Activated T-cell treated with anti-CD3 and anti-CD28 coated beads, Interleukin-2, amount 50 U/mL, for 48 hours (primary cell): Measurements from ENCODE around the gene RPL6.

Experiments used
- DNase-seq, 2 experiments: peaks; one replicate each; pipeline ENCODE4 v3.0.0-alpha.2; 2020

Gene RPL6

GRCh38 chr12:112375105-112375504 lies 34.3 kb downstream of the RPL6 start:
- no peak for DNase-seq

GRCh38 chr12:112374166-112374740 lies 35.2 kb downstream of the RPL6 start:
- DNase-seq, result no peak

DNA sequence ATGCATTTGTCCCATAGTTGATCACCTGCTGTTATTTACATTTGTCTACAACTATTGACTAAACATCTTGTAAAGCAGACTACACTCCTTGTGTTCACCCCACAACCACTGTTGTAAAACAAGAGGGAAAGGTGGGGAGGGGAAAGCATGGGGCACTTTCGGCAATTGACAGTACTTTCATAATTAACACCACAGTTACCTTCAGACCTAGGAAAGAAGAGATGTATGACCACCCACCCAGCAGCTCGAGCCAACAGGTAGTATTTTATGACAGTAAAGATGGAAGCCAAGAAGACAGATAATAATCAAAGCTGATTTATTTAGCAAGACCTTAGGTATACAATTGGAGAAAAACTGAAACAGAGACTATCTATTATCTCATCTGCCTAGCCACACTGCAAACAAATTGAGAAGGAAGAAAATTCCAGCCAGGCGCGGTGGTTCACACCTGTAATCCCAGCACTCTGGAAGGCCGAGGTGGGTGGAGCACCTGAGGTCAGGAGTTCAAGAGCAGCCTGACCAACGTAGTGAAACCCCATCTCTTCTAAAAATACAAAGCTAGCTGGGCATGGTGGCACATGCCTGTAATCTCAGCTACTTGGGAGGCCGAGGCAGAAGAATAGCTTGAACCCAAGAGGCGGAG lies 38.4 kb downstream of the RPL6 start:
- no peak for DNase-seq

DNA sequence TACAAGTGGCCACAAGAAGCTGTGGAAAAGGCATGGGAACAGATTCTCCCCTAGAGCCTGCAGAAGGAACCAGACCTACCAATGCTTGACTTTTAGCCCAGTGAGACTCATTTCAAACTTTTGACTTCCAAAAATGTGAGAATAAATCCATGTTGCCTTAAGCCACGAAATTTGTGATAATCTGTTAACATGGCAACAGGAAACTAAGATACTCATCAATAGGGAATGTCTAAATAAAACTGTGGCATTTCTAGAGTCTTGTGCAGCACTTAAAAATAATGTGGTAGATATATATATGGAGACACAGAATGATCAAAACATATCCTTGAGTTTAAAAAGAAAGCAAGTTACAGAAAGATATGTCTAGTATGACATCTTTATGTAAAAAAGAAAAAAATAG lies 39.2 kb downstream of the RPL6 start:
- DNase-seq, result no peak

- no peak for DNase-seq
These were observed 40.5 kb downstream of the RPL6 start for GRCh38 chr12:112368856-112369255.

GRCh38 chr12:112367965-112368364 lies 41.4 kb downstream of the RPL6 start:
- DNase-seq, result no peak

- DNase-seq, result no peak
These were observed 47.1 kb downstream of the RPL6 start for GRCh38 chr12:112362310-112362709.

- no peak for DNase-seq
These were observed 48.1 kb downstream of the RPL6 start for GRCh38 chr12:112361271-112361670.

DNA sequence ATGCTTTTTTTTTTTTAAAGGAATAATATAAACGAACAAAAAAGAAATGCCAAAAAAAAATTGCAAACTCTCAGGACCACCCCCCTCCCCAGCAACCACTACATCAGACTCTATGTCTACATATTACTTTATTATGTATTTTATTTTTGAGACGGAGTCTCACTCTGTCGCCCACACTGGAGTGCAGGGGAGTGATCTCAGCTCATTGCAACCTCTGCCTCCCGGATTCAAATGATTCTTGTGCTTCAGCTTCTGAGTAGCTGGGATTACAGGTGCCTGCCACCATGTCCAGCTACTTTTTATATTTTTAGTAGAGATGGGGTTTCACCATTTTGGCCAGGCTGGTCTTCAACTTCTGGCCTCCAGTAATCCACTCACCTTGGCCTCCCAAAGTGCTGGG lies 50.1 kb downstream of the RPL6 start:
- DNase-seq, result no peak

GRCh38 chr12:112357214-112357613 lies 52.2 kb downstream of the RPL6 start:
- DNase-seq, result no peak
